Caco-2 (cell line): ENCODE data around the gene LRRTM2. TPM values are rescaled to one million over a fixed set of nuclear protein-coding genes. Genes with fewer than 3 reads are reported as not detected.

Experiments used
- BruUV-seq: library from RNA; stranded (reverse); fragments of 400-500 nt; replicated peaks from 2 replicates; lab custom pipeline; 2021; lab: Mats Ljungman, UMichigan
- CTCF ChIA-PET: fragments of 300-600 bp; sonication (Branson Sonifier 250); formaldehyde crosslinking; loops from one replicate; lab custom pipeline; 2022; ENCODE audit warnings: antibody characterized with exemption; lab: Charles Lee
- POLR2A ChIA-PET: fragments of 300-600 bp; sonication (Branson Sonifier 250); formaldehyde crosslinking; loops from one replicate; lab custom pipeline; 2022; ENCODE audit warnings: antibody characterized with exemption; lab: Charles Lee
- DNase-seq, 2 experiments: peaks; one replicate each; pipeline versions ENCODE4 v3.0.0 to v3.0.0-alpha.2; 2020 to 2022
- H3K27me3 ChIP-seq: replicated peaks from 2 replicates; pipeline ENCODE4 v1.6.0; 2011; ENCODE audit warnings: low read length; ENCODE audit not compliant: control insufficient read depth, insufficient read depth
- H3K36me3 ChIP-seq: 2 replicates; pipeline ENCODE4 v1.5.1; 2011; ENCODE audit warnings: low read length; ENCODE audit not compliant: control insufficient read depth, insufficient read depth
- H3K4me1 ChIP-seq: fragments of 250-450 bp; sonication (Bioruptor Pico); 2 replicates; pipeline ENCODE4 v1.5.1; 2020; ENCODE audit warnings: mild to moderate bottlenecking
- H3K4me3 ChIP-seq: 2 replicates; pipeline ENCODE4 v1.5.1; 2011; ENCODE audit warnings: low read depth, mild to moderate bottlenecking, control low read depth, low read length
- H3K9me3 ChIP-seq: fragments of 250-450 bp; sonication (Bioruptor Pico); 2 replicates; pipeline ENCODE4 v1.5.1; 2020; ENCODE audit warnings: mild to moderate bottlenecking, moderate library complexity
- H3K27ac Mint-ChIP-seq: one replicate; pipeline ENCODE4 v1.8.0; 2022; ENCODE audit warnings: mixed read lengths; ENCODE audit not compliant: unreplicated experiment
- H3K27me3 Mint-ChIP-seq: one replicate; pipeline ENCODE4 v1.8.0; 2022; ENCODE audit warnings: mixed read lengths; ENCODE audit not compliant: insufficient read depth, unreplicated experiment
- H3K36me3 Mint-ChIP-seq: one replicate; pipeline ENCODE4 v1.8.0; 2022; ENCODE audit warnings: mild to moderate bottlenecking, mixed read lengths; ENCODE audit not compliant: insufficient read depth, unreplicated experiment
- H3K4me1 Mint-ChIP-seq: one replicate; pipeline ENCODE4 v1.8.0; 2022; ENCODE audit warnings: low read depth, mixed read lengths; ENCODE audit not compliant: unreplicated experiment
- H3K4me3 Mint-ChIP-seq: one replicate; pipeline ENCODE4 v1.8.0; 2022; ENCODE audit warnings: mild to moderate bottlenecking, moderate library complexity, mixed read lengths; ENCODE audit not compliant: unreplicated experiment
- H3K9me3 Mint-ChIP-seq: one replicate; pipeline ENCODE4 v1.8.0; 2022; ENCODE audit warnings: mixed read lengths; ENCODE audit not compliant: unreplicated experiment
- intact Hi-C: fragments of 100-400 bp; cut with micrococcal nuclease; formaldehyde crosslinking; loops from one replicate; pipeline ENCODE4 v1.10.0; 2022; ENCODE audit not compliant: unreplicated experiment
- total RNA-seq: library from RNA; stranded (reverse); gene quantifications from 2 replicates; pipeline ENCODE4 v1.2.3, GENCODE V29; 2022
- TF ChIP-seq, protein P1 (sequence below), 2 experiments: fragments of 200-600 bp in 1 of 2; IDR thresholded peaks; 1 replicate in 1 of 2; 2 replicates in 1 of 2; pipeline versions ENCODE4 v1.5.1 to v1.8.0; 2011 to 2022; ENCODE audit warnings: antibody characterized with exemption in 1 of 2, control low read depth in 1 of 2, inconsistent platforms in 1 of 2, low read depth in 1 of 2, low read length in 1 of 2, mild to moderate bottlenecking in 1 of 2, moderate library complexity in 1 of 2; ENCODE audit not compliant: insufficient read depth in 1 of 2, severe bottlenecking in 1 of 2, unreplicated experiment in 1 of 2

The LRRTM2 gene
- total RNA-seq, 1 experiment from 2014 or later, result not detected

DNA sequence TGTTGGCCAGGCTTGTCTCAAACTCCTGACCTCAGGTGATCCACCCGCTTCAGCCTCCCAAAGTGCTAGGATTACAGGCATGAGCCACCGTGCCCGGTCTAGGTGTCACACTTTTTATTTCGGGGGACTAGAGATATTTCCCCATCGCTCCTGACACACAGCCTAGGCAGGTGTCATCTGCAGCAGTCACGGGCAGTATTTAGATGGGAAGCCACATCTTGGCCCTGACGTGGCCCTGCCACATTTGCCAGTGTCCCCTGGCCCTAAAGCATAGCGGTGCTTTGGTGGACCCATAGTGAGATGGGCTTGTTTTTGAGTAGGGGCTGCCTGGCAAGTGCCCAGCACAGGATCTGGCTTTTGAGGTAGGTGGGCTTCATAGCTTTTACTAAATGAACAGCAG is 45.0 kb upstream of the LRRTM2 start:
- Mint-ChIP-seq H3K9me3 (no peaks in the 10 kb centered on the region), H3K27me3 (no peaks in the 10 kb centered on the region), H3K27ac (no peak overlapping the region), H3K36me3 (peaks cover 79% of the 10 kb centered on the region), H3K4me1 (no peaks in the 10 kb centered on the region), H3K4me3 (no peak overlapping the region)
- ChIA-PET POLR2A (no interaction called here), CTCF (no interaction called here)
- Histone ChIP-seq H3K27me3 (no peaks in the 10 kb centered on the region), H3K36me3 (peaks cover 4% of the 10 kb centered on the region), H3K9me3 (no peaks in the 10 kb centered on the region), H3K4me1 (no peaks in the 10 kb centered on the region), H3K4me3 (no peak overlapping the region)
- no peak for DNase-seq
- BruUV-seq, result no TSS peak
- intact Hi-C loops, result no loop called here
- TF ChIP-seq, protein P1, sequence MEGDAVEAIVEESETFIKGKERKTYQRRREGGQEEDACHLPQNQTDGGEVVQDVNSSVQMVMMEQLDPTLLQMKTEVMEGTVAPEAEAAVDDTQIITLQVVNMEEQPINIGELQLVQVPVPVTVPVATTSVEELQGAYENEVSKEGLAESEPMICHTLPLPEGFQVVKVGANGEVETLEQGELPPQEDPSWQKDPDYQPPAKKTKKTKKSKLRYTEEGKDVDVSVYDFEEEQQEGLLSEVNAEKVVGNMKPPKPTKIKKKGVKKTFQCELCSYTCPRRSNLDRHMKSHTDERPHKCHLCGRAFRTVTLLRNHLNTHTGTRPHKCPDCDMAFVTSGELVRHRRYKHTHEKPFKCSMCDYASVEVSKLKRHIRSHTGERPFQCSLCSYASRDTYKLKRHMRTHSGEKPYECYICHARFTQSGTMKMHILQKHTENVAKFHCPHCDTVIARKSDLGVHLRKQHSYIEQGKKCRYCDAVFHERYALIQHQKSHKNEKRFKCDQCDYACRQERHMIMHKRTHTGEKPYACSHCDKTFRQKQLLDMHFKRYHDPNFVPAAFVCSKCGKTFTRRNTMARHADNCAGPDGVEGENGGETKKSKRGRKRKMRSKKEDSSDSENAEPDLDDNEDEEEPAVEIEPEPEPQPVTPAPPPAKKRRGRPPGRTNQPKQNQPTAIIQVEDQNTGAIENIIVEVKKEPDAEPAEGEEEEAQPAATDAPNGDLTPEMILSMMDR (IDR thresholded peaks at IDR 0.05; ENCODE audit: insufficient read depth in 1 of 2, low read depth in 1 of 2, low read length in 1 of 2, severe bottlenecking in 1 of 2, unreplicated experiment in 1 of 2), result no peak

DNA sequence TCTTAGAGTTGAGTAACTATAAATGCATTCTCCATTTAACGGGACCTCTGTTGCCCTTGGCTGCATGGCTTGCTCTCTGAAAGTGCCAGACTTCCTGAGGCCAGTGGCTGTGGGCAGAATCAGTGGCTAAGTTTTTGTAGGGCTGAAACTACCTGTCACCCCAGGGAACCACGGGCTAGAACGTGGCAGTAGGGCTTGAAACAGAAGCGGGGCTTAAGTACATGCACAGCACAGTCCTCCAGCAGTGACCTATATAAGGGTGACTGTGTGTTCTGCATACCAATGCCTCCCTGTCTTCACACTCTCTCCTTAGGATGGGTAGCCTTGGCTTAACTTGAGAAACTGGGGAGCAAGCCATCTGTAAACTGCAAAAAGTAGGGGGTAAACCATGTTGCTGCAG is 43.6 kb upstream of the LRRTM2 start:
- H3K4me3 Mint-ChIP-seq, result no peak overlapping the region
- no peaks in the 10 kb centered on the region for H3K27me3 Mint-ChIP-seq
- no peaks in the 10 kb centered on the region for H3K4me1 Mint-ChIP-seq
- H3K9me3 Mint-ChIP-seq, result no peaks in the 10 kb centered on the region
- H3K27ac Mint-ChIP-seq, result no peak overlapping the region
- BruUV-seq, result no TSS peak
- H3K27me3 ChIP-seq, result no peaks in the 10 kb centered on the region
- ChIA-PET POLR2A (no interaction called here), CTCF (no interaction called here)
- H3K4me3 ChIP-seq, result no peak overlapping the region
- peaks cover 1% of the 10 kb centered on the region for H3K36me3 ChIP-seq
- TF ChIP-seq, protein P1 (IDR thresholded peaks at IDR 0.05; ENCODE audit: insufficient read depth in 1 of 2, low read depth in 1 of 2, low read length in 1 of 2, severe bottlenecking in 1 of 2, unreplicated experiment in 1 of 2), result no peak
- H3K4me1 ChIP-seq, result no peaks in the 10 kb centered on the region
- no peaks in the 10 kb centered on the region for H3K9me3 ChIP-seq
- no peak for DNase-seq
- intact Hi-C loops, result no loop called here
- H3K36me3 Mint-ChIP-seq, result peaks cover 78% of the 10 kb centered on the region

DNA sequence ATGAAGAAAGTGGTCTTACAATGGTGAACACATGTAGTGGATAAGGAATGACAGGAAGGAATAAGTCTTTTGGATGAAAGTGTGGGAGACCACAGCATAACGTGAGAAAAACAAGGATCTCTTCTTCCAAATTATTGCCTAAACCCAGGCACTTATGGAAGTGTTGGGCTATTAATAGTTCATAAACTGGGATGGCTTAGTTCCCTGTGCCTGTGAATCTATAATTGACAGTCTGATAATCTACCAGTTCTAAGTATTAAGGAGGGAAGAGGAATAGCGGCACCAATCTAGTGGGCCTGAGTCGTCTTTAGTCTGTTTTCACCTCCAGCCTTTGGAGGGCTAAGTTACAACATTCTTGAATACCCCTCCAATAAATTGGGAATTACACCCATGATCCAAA is 39.2 kb upstream of the LRRTM2 start:
- intact Hi-C loops, result no loop called here
- Mint-ChIP-seq H3K9me3 (no peaks in the 10 kb centered on the region), H3K27me3 (no peaks in the 10 kb centered on the region), H3K27ac (no peak overlapping the region), H3K36me3 (peaks cover 58% of the 10 kb centered on the region), H3K4me3 (no peak overlapping the region), H3K4me1 (no peaks in the 10 kb centered on the region)
- Histone ChIP-seq H3K4me3 (no peak overlapping the region), H3K27me3 (no peaks in the 10 kb centered on the region), H3K9me3 (no peaks in the 10 kb centered on the region), H3K4me1 (no peaks in the 10 kb centered on the region), H3K36me3 (peaks cover 4% of the 10 kb centered on the region)
- BruUV-seq, result no TSS peak
- DNase-seq, result no peak
- ChIA-PET CTCF (no interaction called here), POLR2A (no interaction called here)
- TF ChIP-seq, protein P1 (IDR thresholded peaks at IDR 0.05; ENCODE audit: insufficient read depth in 1 of 2, low read depth in 1 of 2, low read length in 1 of 2, severe bottlenecking in 1 of 2, unreplicated experiment in 1 of 2), result no peak
